T-helper 1 cell (primary cell): Measurements from ENCODE around the gene PROK1.

ENCODE experiments used
- DNase-seq, 5 donors: peaks; one replicate each; pipeline ENCODE4 v3.0.0-alpha.2; 2012 to 2020

The PROK1 gene

DNA sequence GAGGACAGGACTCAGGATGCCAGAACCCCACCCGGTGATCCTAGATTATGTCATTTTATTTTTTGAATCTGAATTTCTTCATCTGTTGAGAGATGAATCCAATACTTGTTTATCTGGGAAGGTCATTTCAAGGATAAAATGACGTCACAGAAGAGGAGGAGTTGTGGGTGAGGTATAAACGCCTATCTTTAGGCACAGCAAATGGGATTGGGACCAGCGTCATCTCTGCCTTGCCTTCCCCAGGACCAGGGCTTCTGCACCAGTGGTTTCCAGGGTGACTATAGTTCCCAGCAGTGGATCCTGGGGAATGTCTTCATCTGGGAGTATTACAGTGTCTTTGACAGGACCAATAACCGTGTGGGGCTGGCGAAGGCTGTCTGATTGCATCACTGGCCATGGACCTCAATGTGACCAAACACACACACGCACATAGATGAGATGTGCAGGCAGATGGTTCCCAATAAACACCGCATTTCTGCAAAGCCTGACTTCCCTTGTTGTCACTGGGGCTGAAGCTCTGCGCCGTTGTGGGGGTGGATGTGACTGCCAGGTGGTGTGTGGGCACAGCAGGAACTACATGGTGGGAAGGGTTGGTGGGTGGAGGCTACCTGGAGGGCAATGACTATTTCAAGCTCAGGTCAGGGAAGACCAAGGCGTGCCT lies 40.0 kb downstream of the PROK1 start:
- no peak for DNase-seq

DNA sequence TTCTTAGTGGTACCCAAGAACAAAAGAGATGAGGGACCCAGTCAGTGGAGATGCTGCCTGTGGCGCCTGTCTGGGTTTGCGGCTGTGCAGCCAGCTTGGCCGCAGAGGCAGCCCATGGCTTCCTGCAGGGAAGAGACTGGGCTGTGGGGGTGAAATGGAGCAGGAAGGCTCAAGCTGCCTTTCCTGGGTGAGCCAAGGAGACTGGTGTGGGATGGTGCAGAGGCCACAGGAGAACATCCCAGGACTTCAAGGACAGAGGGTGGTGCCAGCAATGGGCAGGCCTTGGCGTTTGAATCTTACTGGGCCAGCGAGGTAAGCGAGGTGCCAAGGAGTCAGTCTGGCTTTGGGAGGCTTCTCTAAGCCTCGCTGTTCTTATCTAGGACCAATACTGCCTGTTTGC lies 41.6 kb downstream of the PROK1 start:
- DNase-seq, result no peak

DNA sequence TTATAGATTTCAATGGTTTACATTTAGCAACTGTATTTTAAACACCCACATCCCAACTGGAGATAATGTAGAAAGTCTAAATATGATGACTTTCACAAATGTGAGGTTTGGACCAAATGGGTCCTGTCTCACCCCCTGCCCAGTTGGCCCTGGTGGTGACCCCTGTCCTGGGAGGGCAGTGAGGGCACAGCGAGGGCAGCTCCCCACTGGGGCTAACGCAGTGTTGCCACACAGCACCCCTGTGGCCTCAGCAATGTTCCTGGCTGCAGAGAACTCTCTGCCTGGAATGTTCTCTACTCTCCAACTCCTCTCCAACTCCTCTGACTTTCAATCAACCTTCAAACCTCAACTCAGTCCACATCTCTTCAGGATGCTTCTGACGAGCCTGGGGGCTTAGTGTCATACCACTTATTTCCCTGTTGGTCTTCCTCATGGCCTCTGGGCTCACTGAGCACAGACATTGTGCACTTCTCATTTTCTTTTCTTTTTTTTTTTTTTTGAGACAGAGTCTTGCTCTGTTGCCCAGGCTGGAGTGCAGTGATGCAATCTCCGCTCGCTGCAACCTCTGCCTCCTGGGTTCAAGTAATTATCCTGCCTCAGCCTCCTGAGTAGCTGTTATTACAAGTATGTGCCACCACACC lies 42.2 kb downstream of the PROK1 start:
- no peak for DNase-seq

- no peak for DNase-seq
Measured at GRCh38 chr1:110494036-110494435, 43.1 kb downstream of the PROK1 start.

DNA sequence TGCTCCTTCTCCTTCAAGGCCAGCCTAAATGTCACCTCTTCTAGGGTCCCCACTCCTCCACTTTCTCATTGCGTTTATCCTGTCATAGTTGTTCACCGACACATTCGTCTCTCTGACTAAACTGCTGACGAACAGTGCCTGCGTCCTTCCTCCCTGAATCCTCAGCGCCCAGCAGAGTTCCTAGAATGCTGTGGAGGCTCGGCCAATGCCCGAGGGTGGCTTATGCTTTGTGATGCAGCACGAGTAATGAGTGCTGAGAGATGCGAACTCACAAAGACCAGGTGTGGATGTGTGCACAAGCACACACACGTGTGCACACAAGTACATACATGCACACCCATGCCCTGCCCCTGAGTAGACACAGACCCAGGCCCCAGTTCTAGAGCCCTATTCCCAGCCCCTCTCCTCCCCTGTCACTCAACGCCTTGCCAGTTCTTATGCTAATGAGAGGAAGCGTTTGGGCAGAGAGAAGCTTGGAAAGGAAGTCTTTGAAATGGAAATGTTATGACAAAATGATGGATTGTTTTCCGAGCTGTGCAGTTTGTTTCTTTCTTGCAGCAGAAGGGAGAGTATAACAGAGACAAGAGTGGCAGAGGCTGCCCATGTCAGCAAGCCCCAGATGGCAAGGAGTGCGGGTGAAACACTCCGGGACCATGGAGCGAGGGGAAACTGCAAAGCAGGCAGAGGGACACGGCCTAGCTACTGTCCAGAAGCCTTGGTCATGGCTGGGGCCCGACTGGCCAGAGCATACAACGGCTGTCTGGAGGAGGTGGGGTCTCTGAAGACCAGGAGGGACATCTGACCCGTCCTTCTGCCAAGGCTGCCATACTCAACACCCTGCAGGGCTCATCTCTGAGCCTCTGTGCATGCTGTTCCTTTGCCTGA lies 43.8 kb downstream of the PROK1 start:
- no peak for DNase-seq

GRCh38 chr1:110495926-110496600 lies 45.1 kb downstream of the PROK1 start:
- DNase-seq, result peak; percentile 34 to 79 (median 66)

- DNase-seq, result no peak
Measured at GRCh38 chr1:110498270-110498669, 47.3 kb downstream of the PROK1 start.

- no peak for DNase-seq
Measured at GRCh38 chr1:110501488-110502132, 50.7 kb downstream of the PROK1 start.

DNA sequence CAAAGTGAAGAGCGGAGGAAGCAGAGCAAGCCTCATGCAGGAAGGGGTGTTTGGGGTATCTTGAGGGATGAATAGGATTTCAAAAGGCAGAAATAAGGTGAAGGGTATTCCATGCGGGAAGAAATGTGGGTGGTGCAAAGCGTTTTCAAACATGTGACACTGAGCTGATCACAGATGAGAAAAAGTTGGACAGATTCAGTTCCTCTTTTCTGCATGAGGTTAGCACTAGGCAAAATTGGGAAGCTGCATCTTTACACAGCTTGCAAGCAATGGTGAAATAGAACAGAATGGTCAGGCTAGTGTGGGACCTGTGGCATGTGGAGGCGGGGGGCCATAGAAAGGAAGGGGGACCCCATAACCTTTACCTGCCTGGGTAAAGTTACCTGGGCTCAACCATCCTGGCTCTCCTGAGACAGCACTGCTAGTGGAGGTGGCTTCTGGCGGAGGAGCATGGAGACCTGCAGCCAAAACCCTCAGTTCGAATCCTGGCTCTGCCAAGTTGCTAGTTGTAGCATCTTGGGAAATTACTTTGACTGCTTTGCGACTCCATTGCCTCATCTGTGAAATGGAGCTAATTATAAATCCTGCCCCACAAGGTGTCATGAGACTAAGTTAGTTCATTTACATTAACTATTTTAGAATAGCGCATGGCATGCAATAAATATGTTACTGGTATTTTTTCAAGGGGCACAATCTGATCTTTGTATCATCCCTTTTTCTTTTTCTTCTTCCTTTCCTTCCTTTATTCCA lies 51.6 kb downstream of the PROK1 start:
- no peak for DNase-seq

DNA sequence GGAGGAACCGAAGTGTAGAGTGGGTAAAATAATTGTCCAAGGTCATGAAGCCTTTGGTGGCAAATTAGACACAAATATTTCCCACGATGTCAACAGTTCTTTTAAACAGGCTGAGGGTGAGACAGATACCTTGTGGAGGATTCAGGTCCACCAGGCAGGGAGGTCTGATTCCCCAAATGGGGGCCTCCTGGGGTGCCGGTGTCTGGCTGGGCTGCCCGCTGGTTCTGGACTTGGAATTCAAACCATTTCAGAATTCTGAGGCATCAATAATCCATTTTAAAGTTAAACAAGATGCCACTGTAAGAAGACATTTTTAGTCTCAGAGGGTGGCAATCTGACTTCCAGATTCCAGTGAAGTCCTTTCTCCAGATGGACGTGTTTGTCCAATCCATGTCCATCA lies 52.5 kb downstream of the PROK1 start:
- no peak for DNase-seq

GRCh38 chr1:110504226-110504625 lies 53.3 kb downstream of the PROK1 start:
- no peak for DNase-seq

GRCh38 chr1:110505596-110505995 lies 54.6 kb downstream of the PROK1 start:
- DNase-seq, result no peak

GRCh38 chr1:110506541-110506940 lies 55.6 kb downstream of the PROK1 start:
- DNase-seq, result no peak
